C4-2B (cell line): ENCODE data around the gene ACOT11.

Experiments
- CTCF ChIP-seq: fragments of 450-650 bp; conservative IDR thresholded peaks from 2 replicates; pipeline ENCODE4 v1.5.1; 2017; ENCODE audit warnings: mild to moderate bottlenecking
- ZFX ChIP-seq: fragments of 450-650 bp; IDR thresholded peaks from 2 replicates; pipeline ENCODE4 v1.6.1; 2017

GRCh38 chr1:54575605-54576290 is 27.7 kb downstream of the ACOT11 start:
- TF ChIP-seq CTCF, result no peak
- TF ChIP-seq ZFX, result no peak
